Uterus (tissue), 4 donors: ENCODE measurements around the gene TAL1. TPM values are rescaled to one million over a fixed set of nuclear protein-coding genes. Genes with fewer than 3 reads are reported as not detected.

ENCODE experiments used
- DNase-seq, 2 donors: peaks; one replicate each; pipeline ENCODE4 v3.0.0-alpha.2; 2019 to 2020
- H3K27ac ChIP-seq, 2 donors: fragments of 200-600 bp; sonication (generic); 1 replicate in 1 of 2; 2 replicates in 1 of 2; pipeline ENCODE4 v1.5.1; 2016 to 2018
- H3K27me3 ChIP-seq, 2 donors: fragments of 200-600 bp; sonication (generic); one replicate each; pipeline ENCODE4 v1.5.1; 2018 to 2019; ENCODE audit warnings: control low read depth in 1 of 2
- H3K36me3 ChIP-seq, 2 donors: fragments of 200-600 bp; sonication (generic); one replicate each; pipeline ENCODE4 v1.5.1; 2019; ENCODE audit warnings: control low read depth in 1 of 2
- H3K4me1 ChIP-seq, 2 donors: fragments of 200-600 bp; sonication (generic); one replicate each; pipeline ENCODE4 v1.5.1; 2018 to 2019; ENCODE audit warnings: control low read depth in 1 of 2
- H3K4me3 ChIP-seq, 2 donors: fragments of 200-600 bp; sonication (generic); 1 replicate in 1 of 2; 2 replicates in 1 of 2; pipeline ENCODE4 v1.5.1; 2018 to 2019; ENCODE audit warnings: mild to moderate bottlenecking in 1 of 2
- H3K9me3 ChIP-seq, 2 donors: fragments of 200-600 bp; sonication (generic); one replicate each; pipeline ENCODE4 v1.5.1; 2019; ENCODE audit warnings: control low read depth in 1 of 2
- POLR2A ChIP-seq, 2 donors: fragments of 450-650 bp; IDR thresholded peaks; one replicate each; pipeline ENCODE4 v1.6.1; 2016; ENCODE audit warnings: antibody characterized with exemption in 2 of 2, mild to moderate bottlenecking in 1 of 2, moderate library complexity in 1 of 2
- intact Hi-C: fragments of 100-400 bp; cut with DNase I; formaldehyde crosslinking; loops from one replicate; pipeline ENCODE4 v1.15.1; 2023; ENCODE audit warnings: low total_unique reads
- total RNA-seq, 4 donors: library from RNA; depleted of rRNA in 3 of 4; stranded (reverse); fragments of >200 nt in 3 of 4; gene quantifications; one replicate each; pipeline versions ENCODE4 v1.1.0 to v1.2.4, GENCODE V29; 2014 to 2023
- TF ChIP-seq, protein P1 (sequence below), 4 experiments: fragments of 200-600 bp in 2 of 4; fragments of 450-650 bp in 2 of 4; sonication (generic) in 2 of 4; IDR thresholded peaks; one replicate each; pipeline ENCODE4 v1.5.1; 2016 to 2019; ENCODE audit warnings: antibody characterized with exemption in 4 of 4, mild to moderate bottlenecking in 2 of 4, moderate library complexity in 1 of 4
- donor health status: DM: yes; HTN: yes; CAD: no.

Gene TAL1
- total RNA-seq, 4 donors from 2014 or later = 4.8 to 20.7 (median 13.0) TPM

DNA sequence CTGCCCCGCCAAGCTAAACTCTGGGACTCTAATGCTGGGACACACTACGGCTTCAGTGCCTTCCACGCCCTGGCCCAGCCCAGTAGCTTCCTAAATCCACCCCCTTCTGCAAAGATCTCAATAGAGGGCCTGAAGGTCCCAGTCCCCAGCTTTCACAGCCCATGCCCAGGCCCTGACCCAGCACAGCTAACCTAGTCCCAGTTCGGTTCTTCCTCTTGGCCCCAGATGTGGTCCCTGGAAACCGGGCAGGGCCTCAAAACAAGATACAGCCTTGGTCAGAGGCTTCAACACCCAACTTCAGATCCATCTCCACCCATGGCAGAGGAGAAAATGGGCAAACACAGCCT is 41.5 kb downstream of the TAL1 start:
- no peak for TF ChIP-seq POLR2A (IDR thresholded peaks at IDR 0.05)
- TF ChIP-seq, protein P1, sequence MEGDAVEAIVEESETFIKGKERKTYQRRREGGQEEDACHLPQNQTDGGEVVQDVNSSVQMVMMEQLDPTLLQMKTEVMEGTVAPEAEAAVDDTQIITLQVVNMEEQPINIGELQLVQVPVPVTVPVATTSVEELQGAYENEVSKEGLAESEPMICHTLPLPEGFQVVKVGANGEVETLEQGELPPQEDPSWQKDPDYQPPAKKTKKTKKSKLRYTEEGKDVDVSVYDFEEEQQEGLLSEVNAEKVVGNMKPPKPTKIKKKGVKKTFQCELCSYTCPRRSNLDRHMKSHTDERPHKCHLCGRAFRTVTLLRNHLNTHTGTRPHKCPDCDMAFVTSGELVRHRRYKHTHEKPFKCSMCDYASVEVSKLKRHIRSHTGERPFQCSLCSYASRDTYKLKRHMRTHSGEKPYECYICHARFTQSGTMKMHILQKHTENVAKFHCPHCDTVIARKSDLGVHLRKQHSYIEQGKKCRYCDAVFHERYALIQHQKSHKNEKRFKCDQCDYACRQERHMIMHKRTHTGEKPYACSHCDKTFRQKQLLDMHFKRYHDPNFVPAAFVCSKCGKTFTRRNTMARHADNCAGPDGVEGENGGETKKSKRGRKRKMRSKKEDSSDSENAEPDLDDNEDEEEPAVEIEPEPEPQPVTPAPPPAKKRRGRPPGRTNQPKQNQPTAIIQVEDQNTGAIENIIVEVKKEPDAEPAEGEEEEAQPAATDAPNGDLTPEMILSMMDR (IDR thresholded peaks at IDR 0.05) = no peak
- Histone ChIP-seq H3K27me3 (no peaks in the 10 kb centered on the region), H3K9me3 (no peaks in the 10 kb centered on the region), H3K4me3 (no peak overlapping the region), H3K4me1 (peaks cover 0 to 12% of the 10 kb centered on the region in 2 donors), H3K27ac (no peak overlapping the region), H3K36me3 (no peaks in the 10 kb centered on the region)
- DNase-seq = no peak
- intact Hi-C loops = no loop called here

DNA sequence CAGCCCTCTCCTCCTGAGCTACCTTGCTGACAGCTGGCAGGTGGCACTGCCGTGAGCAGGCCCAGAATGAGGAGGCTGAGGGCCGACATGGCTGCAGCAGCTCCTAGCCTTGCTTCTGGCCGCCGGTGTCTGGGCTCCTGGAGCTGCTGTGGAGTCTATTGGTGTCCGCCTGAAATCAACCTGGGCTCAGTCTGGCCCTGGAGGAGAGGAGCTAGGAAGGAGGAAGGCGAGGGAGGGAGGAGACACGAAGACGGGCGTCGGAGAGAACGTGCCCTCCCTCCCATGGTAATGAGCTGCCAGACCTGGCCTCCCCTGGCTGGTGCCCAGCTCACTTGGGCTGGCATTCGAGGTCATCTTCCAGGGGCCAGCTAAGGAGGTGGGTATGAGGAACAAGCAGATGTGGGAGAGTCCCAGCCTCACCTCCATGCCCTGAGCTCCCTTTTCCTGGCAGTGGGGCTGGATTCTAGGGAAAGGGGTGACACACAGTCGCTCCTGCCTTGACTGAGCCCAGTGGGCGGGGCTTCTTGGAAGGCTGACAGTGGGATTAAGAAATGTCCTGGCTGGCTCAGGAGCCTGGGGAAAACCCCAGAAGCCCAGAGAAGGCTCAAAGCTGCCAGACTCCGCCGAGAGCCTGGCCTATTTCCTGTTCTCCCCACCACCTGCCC is 42.0 kb downstream of the TAL1 start, which contains the start of gene PDZK1IP1:
PDZK1IP1 (minus strand) TSS at position 193 of the 665 bp plus-strand sequence; CDS start at position 89, 104 bp downstream.
- intact Hi-C loops = no loop called here
- no peak within 1 kb of the TSS for H3K4me3 ChIP-seq
- no peak within 1 kb of the TSS for H3K27ac ChIP-seq
- peak; percentile 72 to 75 for DNase-seq
- no peaks in the 10 kb centered on the region for H3K9me3 ChIP-seq
- H3K36me3 ChIP-seq = no peaks in the 10 kb centered on the region
- H3K4me1 ChIP-seq = peaks cover 0 to 12% of the 10 kb centered on the region in 2 donors
- no peaks in the 10 kb centered on the region for H3K27me3 ChIP-seq
- peak in 1 of 2 donors; percentile 11 for TF ChIP-seq POLR2A (IDR thresholded peaks at IDR 0.05)
- TF ChIP-seq, protein P1 (IDR thresholded peaks at IDR 0.05) = no peak

DNA sequence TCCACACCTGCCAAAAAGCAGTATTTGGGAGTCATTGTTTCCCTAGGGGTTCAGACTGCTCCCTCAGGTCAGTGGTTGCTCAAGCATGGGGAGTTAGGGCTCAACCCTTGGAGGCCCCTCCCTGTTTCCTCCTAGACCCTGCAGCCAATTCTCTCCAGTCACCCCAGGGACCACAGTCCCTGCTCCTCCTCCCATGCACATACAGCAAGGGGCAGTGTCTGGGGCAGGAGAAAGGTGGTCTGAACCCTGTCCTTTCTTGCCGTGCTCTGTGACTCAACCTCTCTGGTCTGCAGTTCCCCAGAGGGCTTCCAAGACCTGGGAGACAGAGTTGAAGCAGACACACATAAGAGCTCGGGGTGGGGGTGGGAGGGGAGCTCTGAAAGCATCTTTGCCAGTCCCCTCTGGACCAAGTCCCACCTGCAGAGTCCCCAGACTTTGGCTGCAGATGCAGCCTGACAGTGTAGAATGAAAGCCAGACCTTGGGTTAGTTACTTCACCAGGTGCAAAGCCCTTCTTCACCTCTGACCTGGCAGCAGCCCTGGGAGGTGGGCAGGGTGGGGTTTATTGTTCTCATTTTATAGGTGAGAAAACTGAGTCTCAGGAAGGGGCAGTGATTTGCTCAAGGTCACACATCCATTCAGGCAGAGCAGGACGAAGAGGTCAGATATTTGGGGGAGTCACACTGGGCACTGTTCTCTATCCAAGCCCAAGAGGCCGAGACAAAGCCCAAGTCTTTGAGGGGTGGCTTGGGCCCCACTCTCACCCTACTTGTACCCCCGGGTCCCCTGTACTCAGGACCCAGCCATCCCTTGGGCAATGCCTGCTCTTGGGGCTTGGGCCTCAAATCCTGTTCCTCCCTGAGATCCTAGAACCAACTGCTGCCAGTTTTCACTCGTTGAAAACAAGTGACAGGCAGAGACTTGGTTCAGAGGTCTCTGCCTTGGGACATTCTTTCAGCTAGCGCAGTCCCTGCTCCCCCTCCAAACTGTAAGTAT is 42.9 kb downstream of the TAL1 start:
- Histone ChIP-seq H3K27ac (no peak overlapping the region), H3K9me3 (no peaks in the 10 kb centered on the region), H3K4me3 (no peak overlapping the region), H3K4me1 (peaks cover 0 to 12% of the 10 kb centered on the region in 2 donors), H3K36me3 (no peaks in the 10 kb centered on the region), H3K27me3 (no peaks in the 10 kb centered on the region)
- DNase-seq = peak in 1 of 2 donors; percentile 8
- TF ChIP-seq POLR2A (IDR thresholded peaks at IDR 0.05) = no peak
- TF ChIP-seq, protein P1 (IDR thresholded peaks at IDR 0.05) = no peak
- intact Hi-C loops = no loop called here

- no peak for DNase-seq
Observed at GRCh38 chr1:47187926-47188250, 44.1 kb downstream of the TAL1 start.

More at GRCh38 chr1:47187926-47188250, 44.1 kb downstream of the TAL1 start:
- Histone ChIP-seq H3K27ac (no peak overlapping the region), H3K36me3 (no peaks in the 10 kb centered on the region), H3K4me3 (no peak overlapping the region), H3K9me3 (no peaks in the 10 kb centered on the region), H3K4me1 (peaks cover 0 to 10% of the 10 kb centered on the region in 2 donors), H3K27me3 (no peaks in the 10 kb centered on the region)
- TF ChIP-seq, protein P1 (IDR thresholded peaks at IDR 0.05) = no peak
- no peak for TF ChIP-seq POLR2A (IDR thresholded peaks at IDR 0.05)
- intact Hi-C loops = no loop called here
